GM10266 (cell line): ENCODE results near the gene FBN2.
A peak's percentile ranks its signal among the peaks of the same experiment; 100 is the strongest.

ENCODE experiments used
- DNase-seq: peaks from one replicate; pipeline ENCODE4 v3.0.0; 2012; ENCODE audit errors: extremely low spot score
- TF ChIP-seq, protein P1 (sequence below): IDR thresholded peaks from 2 replicates; pipeline ENCODE4 v1.5.1; 2012; ENCODE audit warnings: mild to moderate bottlenecking, low read depth; ENCODE audit not compliant: control insufficient read depth, insufficient read depth; ENCODE audit errors: missing control alignments

FBN2 gene

GRCh38 chr5:128213833-128214232 lies 324.2 kb downstream of the FBN2 start:
- TF ChIP-seq, protein P1, sequence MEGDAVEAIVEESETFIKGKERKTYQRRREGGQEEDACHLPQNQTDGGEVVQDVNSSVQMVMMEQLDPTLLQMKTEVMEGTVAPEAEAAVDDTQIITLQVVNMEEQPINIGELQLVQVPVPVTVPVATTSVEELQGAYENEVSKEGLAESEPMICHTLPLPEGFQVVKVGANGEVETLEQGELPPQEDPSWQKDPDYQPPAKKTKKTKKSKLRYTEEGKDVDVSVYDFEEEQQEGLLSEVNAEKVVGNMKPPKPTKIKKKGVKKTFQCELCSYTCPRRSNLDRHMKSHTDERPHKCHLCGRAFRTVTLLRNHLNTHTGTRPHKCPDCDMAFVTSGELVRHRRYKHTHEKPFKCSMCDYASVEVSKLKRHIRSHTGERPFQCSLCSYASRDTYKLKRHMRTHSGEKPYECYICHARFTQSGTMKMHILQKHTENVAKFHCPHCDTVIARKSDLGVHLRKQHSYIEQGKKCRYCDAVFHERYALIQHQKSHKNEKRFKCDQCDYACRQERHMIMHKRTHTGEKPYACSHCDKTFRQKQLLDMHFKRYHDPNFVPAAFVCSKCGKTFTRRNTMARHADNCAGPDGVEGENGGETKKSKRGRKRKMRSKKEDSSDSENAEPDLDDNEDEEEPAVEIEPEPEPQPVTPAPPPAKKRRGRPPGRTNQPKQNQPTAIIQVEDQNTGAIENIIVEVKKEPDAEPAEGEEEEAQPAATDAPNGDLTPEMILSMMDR, result no peak
- DNase-seq, result no peak

- DNase-seq, result peak; percentile 31
- TF ChIP-seq, protein P1, result peak; percentile 75
Observed at GRCh38 chr5:128213340-128213739, 324.7 kb downstream of the FBN2 start.

- TF ChIP-seq, protein P1, result no peak
- no peak for DNase-seq
Observed at GRCh38 chr5:128212191-128212806, 325.7 kb downstream of the FBN2 start.

GRCh38 chr5:128208436-128208835 lies 329.6 kb downstream of the FBN2 start:
- TF ChIP-seq, protein P1, result no peak
- no peak for DNase-seq
